HG02571 (cell line): ENCODE data around the gene C19orf73.

Experiments
- ATAC-seq: cut with Tn5 transposase; IDR thresholded peaks from one replicate; pipeline ENCODE4 v1.9.1; 2021; ENCODE audit warnings: mild to moderate bottlenecking, moderate library complexity; ENCODE audit not compliant: unreplicated experiment

Gene C19orf73

DNA sequence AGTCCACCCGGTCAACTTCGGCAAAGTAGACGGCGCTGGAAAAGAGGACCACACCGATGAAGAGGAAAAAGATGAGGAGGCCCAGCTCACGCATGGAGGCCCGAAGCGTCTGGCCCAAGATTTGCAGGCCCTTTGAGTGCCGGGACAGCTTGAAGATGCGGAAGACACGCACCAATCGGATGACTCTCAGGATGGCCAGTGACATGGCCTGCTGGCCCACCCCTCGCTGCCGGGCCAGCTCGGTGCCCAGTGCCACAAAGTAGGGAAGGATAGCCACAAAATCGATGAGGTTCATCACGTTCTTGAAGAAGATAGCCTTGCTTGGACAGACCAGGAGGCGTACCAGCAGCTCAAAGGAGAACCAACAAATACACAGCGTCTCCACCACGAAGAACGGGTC, 48.5 kb downstream of the C19orf73 start:
- no peak for ATAC-seq

GRCh38 chr19:49069026-49069425, 49.9 kb downstream of the C19orf73 start:
- no peak for ATAC-seq
